Hematopoietic multipotent progenitor cell treated with erythropoietin and hydrocortisone succinate and interleukin-3 and kit ligand, for 6 days (in vitro differentiated cells): ENCODE measurements around the gene RNF13.
"Not testable (repeated sequence)": the region's sequence is repeated elsewhere in the genome, so short reads cannot be mapped to it uniquely, and the experiment has no call there.

ENCODE experiments used
- DNase-seq: peaks from one replicate; pipeline ENCODE4 v3.0.0-alpha.2; 2015

The RNF13 gene

GRCh38 chr3:149801639-149802038, 11.4 kb upstream of the RNF13 start:
- no peak for DNase-seq

DNA sequence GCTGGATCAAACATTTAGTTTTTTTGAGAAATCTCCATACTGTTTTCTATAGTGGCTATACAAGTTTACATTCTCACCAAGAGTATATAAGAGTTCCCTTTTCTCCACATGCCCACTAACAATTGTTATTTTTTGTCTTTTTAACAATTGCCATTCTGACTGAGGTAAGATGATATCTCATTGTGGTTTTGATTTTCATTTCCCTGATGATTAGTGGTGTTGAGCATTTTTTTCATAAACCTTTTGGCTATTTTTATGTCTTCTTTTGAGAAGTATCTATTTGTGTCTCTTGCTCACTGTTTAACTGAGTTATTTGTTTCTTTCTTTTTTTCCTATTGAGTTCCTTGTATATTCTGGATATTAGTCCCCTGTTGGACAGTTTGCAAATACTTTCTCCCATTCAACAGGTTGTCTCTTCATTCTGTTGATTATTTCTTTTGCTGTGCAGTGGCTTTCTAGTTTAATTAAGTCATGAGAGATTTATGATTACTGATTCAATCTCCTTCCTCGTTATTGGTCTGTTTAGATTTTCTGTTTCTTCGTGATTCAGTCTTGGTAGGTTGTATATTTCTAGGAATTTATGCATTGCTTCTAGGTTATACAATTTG, 6.7 kb upstream of the RNF13 start:
- DNase-seq, result no peak

DNA sequence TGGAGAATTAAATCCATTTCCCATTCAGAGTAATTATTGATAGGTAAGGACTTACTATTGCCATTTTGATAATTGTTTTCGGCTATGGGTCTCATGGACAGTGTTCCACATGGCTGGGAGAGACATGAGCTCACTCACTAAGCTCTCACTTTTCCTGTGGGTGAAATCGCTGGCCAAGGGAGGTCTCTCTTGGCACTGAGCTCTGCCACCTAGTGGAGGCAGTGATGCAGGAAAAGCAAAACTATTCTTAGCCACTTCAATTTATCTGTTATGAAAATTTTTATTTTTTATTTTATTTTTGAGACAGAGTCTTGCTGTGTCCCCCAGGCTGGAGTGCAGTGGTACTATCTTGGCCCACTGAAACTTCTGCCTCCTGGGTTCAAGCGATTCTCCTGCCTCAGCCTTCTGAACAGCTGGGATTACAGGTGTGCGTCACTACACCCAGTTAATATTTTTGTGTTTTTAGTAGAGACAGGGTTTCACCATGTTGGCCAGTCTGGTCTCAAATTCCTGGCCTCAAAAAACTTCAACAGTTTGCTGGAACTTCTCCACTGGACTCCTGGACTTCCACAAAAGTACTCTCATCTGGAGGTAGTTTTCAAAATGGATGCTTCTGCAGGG, 4.7 kb upstream of the RNF13 start:
- peak; percentile 84 for DNase-seq

GRCh38 chr3:149809699-149810098, 3.3 kb upstream of the RNF13 start:
- no peak for DNase-seq

DNA sequence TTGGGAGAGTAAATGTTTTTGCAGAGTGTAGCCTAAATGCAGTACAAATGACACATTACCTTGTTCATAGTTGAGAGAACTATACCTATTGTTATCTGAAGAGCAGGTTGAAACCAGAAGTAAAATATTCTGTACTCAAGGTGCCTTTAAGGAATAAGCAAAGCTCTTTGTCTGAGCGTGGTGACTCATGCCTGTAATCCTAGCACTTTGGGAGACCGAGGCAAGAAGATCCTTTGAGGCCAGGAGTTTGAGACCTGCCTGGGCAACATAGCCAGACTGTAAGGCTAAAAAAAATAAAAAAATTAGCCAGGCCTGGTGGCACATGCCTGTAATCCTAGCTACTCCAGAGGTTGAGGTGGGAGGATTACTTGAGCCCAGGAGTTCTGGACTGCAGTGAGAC, 2.2 kb upstream of the RNF13 start:
- DNase-seq, result no peak

- no peak for DNase-seq
Measured at GRCh38 chr3:149812165-149812605, 830 bp upstream of the RNF13 start.

GRCh38 chr3:149813367-149814281, 609 bp downstream of the RNF13 start:
- DNase-seq, result peak; percentile 65

DNA sequence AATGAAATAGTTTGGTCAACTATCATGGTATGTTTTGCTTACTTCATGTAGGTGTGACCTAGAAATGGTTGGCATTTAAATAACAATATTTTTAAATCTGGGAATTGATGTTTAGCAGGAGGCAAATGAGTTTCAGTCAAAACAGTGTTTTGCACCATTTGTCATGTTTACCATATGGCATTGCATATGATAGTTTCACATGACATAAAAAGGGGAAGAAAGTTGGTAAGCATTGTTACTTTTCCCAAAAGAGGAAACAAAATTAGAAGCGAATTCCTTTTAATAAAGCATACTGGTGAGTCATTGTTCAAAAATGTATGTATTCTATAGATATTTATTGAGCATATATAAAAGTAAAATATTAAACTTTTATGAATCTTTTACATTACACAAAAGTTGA, 2.3 kb downstream of the RNF13 start:
- DNase-seq, result peak; percentile 24

DNA sequence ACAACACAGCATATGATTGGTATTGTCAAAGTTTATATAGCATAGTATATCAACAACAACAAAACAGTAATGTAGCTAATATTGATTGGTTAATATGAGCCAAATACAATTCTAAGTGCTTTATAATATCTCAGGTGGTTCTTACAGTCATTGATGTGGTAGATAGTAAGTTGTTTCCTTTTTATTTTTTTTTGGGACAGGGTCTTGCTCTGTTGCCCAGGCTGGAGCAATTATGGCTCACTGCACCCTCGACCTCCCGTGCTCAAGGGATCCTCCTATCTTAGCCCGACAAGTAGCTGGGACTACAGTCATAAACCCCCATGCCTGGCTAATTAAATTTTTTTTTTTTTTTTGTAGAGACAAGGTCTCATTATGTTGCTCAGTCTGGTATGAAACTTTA, 2.7 kb downstream of the RNF13 start:
- no peak for DNase-seq

DNA sequence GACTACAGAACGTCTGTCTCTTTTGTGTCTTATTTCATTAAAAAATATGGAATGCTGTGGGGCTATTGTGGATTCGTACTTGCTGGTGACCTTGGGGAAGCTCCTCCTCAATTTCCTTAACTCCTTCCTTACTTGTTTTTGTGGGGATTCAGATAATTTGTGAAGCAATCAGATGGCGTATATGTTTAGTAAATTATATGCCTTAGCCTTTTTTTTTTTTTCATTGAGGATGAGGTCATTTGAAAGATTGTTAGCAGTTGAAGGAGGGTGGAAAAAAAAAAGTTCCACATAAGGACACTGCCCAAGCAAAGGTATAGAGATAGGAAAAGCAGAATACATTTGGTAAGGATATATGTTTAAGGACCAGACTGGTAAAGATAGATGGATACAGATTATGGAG, 3.3 kb downstream of the RNF13 start:
- no peak for DNase-seq

DNA sequence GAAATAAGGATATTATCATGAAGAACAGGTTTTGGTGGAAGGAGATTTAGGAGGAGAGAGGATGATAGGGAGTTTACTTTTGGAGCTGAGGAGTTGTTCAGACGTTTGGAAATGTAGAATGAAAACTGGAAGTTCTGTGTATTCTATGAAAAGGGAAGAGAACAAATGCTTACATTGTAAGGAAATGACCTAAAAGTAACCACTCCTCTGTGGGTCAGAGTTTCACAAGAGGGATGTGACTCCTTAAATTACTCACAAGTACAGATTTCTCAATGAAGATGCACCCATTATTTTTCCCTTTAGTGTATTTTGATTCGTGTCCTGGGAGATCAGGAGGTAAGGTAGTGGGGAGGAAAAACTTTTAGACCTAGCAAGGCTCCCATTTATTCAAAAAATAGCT, 4.0 kb downstream of the RNF13 start:
- DNase-seq, result peak; percentile 35

GRCh38 chr3:149819432-149819831, 6.4 kb downstream of the RNF13 start:
- no peak for DNase-seq

- no peak for DNase-seq
Measured at GRCh38 chr3:149820183-149820582, 7.2 kb downstream of the RNF13 start.

DNA sequence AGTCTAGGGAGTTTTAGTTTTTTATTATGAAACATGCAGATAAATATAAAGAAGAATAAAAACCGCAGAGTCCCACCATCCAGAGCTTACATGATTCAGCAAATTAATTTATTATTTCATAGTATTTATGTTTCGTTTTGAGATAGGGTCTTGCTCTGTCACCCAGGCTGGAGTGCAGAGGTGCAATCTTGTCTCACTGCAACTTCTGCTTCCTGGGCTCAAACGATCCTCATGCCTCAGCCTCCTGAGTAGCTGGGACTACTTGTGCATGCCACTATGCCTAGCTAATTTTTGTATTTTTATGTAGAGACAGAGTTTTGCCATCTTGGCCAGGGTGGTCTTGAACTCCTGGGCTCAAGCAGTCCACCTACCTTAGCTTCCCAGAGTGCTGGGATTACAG, 13.6 kb downstream of the RNF13 start:
- no peak for DNase-seq

GRCh38 chr3:149828390-149828789, 15.4 kb downstream of the RNF13 start:
- DNase-seq, result no peak

GRCh38 chr3:149829631-149830030, 16.6 kb downstream of the RNF13 start:
- not testable (repeated sequence) for DNase-seq

DNA sequence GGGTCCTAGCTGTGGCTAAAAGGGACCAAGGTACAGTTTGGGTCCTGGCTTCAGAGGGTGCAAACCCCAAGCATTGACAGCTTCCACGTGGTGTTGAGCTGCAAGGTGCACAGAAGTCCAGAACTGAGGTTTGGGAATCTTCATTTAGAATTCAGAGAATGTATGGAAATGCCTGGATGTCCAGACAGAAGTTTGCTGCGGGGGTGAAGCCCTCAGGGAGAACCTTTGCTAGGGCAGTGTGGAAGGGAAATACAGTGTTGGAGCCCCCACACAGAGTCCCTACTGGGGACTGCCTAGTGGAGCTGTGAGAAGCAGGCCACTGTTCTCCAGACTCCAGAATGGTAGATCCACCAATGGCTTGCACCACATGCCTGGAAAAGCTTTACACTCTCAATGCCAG, 17.9 kb downstream of the RNF13 start:
- no peak for DNase-seq

DNA sequence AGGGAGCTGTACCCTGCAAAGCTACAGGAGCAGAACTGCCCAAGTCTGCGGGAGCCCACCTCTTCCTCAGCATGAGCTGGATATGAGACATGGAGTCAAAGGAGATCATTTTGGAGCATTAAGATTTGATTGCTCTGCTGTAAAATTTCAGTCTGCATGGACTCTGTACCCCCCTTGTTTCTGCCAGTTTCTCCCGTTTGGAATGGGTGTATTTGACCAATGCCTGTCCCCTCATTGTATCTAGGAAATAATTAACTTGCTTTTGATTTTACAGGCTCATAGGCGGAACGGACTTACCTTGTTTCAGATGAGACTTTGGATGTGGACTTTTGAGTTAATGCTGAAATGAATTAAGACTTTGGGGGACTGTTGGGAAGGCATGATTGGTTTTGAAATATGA, 18.3 kb downstream of the RNF13 start:
- DNase-seq, result no peak

- DNase-seq, result no peak
Measured at GRCh38 chr3:149832086-149832485, 19.1 kb downstream of the RNF13 start.

GRCh38 chr3:149833241-149833640, 20.2 kb downstream of the RNF13 start:
- DNase-seq, result no peak

DNA sequence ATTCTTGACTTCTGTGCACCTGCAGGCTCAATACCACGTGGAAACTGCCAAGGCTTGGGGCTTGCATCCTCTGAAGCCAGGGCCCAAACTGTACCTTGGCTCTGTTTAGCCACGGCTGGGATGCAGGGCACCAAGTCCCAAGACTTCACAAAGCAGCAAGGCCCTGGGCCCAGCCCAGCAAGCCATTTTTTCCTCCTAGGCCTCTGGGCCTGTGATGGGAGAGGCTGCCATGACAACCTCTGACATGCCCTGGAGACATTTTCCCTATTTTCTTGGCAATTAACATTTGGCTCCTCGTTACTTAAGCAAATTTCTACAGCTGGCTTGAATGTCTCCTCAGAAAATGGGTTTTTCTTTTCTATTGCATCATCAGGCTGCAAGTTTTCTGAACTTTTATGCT, 25.5 kb downstream of the RNF13 start:
- not testable (repeated sequence) for DNase-seq

DNA sequence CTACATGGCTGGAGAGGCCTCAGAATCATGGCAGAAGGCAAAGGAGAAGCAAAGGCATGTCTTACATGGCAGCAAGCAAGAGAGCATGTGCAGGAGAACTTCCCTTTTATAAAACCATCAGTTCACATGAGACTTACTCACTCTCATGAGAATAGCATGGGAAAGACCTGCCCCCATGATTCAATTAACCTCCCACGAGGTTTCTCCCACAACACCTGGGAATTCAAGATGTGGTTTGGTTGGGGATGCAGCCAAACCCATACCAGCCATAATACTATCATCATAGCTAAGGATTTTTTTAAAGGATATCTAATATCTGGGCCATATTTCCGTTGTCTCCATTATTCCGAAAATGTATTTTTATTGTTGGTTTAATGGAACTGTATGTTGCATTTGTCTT, 26.5 kb downstream of the RNF13 start:
- not testable (repeated sequence) for DNase-seq

- no peak for DNase-seq
Measured at GRCh38 chr3:149839896-149840295, 26.9 kb downstream of the RNF13 start.

DNA sequence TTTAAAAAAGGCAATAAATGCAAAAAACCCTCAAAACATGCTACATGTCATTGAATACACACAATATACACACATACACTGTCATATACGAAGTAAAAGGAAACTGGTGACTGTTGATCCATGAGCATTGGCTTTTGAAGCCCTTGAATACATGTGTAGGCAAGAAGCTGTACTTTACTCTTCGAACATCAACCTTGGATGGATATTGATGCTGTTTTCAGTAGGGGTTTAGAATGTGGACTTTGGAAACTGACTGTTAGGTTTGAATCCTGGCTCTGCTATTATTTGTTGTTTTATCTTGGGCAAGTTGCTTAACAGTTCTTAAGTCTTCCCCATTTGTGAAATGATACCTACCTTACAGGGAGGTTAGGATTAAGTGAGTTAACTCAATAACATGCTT, 30.5 kb downstream of the RNF13 start:
- DNase-seq, result no peak
